SKM-1 (cell line): Measurements from ENCODE around the gene PTPRM.
"Not testable (repeated sequence)": the region's sequence is repeated elsewhere in the genome, so short reads cannot be mapped to it uniquely, and the experiment has no call there.

ENCODE experiments used
- DNase-seq: peaks from one replicate; lab custom pipeline; 2025; ENCODE audit not compliant: unreplicated experiment; lab: John Stamatoyannopoulos, UW

The PTPRM gene

DNA sequence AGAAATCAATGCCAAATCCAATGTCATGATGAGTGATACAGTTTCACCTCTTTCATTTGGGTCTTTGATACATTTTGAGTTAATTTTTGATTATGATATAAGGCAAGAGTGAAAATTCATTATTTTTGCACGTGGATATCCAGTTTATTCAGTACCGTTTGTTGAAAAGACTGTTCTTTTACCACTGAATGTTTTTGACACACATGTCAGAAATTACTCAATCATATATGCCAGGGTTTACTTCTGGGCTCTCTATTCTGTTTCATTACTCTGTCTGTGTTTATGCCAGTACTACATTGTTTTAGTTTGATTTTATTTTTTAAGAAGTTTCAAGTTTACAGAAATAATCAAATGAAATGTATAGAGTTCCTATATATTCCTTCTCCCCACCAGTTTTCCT, 154.4 kb downstream of the PTPRM start:
- no peak for DNase-seq

DNA sequence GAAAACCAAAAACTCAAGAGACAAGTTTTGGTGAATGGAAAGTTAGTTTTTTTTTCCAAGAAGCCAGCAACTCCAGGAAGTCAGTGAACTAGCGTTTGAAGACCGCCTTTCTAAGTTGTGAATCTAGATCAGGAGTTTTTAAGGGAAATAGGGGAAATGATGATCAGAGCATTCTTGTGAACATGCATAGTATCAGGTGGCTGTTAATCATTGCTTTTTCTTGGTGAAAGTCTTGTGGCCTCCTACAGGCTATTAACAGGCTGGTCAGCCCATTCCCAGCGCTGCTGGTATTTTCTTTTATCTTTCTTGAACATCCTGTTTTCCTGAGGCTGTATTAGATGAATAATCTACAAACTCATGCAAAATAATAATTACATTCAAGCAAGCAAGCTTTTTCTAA, 155.8 kb downstream of the PTPRM start:
- DNase-seq = no peak

DNA sequence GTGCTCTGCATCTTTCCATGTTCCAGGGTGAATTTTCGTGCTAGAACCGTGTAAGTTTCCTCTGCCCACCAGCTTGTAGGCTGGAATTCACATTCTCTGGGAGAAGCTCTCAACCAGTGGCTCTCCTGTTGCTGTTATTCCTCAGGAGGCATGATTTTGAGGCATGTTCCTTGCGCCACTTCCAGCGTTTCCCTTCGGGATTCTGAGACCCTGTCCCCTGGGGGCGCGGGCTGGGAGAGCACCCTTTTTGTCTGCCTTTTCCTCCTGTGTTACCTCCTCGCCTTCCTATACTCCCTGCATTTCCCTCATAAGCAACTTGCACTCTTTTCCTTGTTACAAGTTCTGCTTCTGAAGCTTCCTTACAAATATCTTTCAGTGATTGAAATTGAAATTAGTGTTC, 156.4 kb downstream of the PTPRM start:
- no peak for DNase-seq

DNA sequence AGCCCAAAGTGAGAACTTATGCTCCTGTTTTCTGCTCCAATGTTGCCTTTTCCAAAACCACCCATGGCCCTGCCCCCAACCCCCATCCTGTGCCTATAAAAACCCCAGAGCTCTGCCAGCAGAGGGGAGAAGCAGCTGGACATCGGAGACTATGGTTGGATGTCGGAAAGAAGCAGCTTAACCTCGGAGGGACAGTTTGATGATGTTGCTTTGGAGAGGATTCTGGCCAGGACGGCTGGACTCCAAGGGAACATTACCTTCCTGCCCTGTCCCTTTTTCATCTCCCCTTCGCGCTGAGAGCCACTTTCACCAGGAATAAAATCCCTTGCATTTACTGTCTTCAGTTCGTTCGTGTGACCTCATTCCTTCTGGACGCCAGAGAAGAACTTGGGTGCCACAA, 158.4 kb downstream of the PTPRM start:
- no peak for DNase-seq

DNA sequence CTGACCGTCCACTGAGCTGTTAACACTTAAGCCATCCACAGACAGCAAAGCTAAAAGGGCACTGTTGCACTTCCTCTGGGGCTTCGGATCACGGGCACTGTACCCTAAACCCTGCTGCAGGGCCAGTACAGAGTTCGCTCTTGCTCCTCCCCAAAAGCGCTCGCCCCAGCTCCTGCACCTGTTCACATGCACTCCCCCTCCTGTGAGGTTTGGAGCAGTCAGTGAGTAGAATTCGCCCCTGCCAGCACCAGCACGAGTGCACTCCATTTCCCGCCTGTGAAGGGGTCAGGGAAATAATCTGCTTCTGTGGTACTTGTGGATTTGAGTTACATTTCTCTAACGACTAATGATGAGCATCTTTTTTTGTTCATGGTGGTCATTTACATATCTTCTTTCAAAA, 158.8 kb downstream of the PTPRM start:
- no peak for DNase-seq

DNA sequence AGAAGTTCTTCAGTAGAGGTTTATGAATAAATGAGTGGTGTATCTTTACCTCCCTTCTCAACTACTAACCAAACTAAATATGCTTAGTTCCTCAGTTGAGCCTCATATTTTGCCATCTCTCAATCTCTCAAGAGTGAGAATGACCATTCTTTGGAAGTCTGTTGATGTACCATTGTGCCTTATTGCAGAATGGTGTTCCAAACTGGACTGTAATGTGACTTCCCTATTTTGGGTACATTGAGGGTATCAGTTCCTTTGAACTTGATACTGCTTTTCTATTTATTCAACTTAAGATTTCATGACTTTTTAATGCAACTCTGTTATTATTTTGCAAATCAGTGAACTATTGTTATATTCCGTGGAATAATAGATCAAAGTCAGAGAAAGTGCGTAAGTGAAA, 159.4 kb downstream of the PTPRM start:
- no peak for DNase-seq

DNA sequence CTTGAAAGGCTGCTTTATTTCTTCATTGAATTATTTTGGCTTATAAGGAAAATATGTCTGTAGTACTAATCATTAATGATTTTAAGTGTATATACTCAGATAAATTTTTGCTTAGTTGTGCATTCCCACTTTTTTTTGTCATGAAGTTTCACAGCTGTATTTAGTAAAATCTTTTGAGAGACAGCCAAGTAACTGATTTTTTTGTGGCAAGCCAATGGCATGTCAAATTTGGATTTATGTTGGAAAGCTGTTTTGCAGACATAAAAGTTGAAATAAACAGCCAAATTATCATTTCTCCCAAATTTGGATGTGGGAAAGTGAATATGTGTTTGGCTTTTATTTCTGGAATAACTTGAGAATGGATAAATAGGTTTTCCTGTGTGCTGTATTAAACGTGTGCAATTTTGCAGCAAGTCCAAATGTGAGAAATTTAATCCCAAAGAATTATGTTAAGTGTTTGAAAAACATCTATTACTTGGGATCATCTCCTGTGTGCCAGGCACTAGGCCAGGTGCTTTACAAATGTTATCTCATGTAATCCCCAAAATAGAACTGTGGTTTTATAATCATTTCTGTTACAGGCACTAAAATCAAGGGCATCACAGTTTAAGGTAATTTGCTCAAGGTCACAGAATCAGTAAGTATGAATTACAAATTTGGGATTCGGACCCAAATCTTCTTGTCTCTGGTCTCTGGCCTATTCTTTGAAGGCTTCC, 160.4 kb downstream of the PTPRM start:
- no peak for DNase-seq

DNA sequence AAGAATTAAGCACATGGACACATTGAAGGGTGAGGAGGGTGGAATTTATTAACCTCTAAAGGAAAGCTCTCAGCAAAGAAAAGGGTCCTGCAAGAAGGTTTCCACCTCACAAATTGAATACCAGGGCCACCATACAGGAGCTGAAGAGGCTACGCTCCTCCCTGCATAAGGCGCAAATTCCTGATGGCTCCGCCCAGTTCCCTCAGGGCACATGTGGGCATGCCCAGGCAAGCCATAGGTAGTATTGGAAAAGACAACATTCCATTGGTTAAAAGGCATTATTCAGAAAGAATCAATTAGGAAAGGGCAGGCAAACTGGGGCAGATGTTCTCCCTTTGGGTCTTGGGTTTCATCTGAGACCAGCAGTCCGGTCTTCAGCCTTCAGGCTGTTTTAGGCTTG, 161.2 kb downstream of the PTPRM start:
- no peak for DNase-seq

DNA sequence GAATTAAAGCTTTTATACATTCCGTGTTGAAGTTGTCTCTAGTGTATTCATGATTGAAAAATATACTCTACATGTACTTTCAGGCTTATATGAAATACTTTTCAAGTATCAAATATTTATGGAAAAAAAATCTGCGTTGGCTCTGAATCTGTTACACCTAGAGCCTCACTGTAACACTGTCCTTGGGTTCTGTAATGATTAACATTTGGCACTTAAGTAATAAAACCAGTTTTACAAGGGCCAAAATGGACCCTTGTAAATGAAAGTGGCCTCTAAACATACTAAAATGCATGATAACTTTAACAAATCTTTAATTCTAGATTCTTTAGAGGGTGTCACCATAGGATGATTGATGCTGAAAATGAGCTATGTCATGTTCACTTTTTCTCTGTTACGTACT, 162.8 kb downstream of the PTPRM start:
- DNase-seq = no peak

DNA sequence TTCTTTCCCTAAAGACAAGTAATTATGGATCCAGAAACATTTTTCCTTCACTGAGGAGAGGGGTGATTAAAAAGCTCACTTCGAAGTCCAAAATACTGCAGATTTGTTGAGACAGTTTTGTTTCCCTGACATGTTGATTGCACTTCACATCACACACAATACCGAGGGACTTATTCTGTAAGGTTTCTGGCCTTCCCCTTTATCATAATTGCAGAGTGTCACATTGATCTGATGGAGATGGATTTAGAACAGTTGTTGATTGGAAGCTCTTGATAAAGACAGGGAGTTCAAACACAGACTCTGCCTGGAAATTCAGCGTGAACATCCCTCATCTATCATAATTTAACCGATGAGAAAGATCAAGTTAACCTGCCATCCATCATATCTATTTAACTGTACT, 163.6 kb downstream of the PTPRM start:
- no peak for DNase-seq

DNA sequence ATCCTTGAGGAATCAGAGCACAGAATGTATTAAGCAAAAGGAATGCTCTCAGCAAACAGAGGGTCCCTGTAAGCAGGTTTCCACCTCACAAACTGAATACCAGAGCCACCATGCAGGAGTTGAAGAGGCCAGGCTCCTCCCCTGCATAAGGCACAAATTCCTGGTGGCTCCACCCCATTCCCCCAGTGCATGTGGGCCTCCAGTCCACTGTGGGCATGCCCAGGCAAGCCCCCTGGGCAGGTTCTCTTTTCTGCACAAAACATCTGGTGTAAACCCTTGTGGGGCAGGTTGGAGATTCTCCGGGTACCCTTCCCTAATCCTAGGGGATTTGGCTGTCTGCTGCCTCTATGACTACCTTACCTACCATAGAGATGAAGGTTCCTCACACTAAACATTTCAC, 166.5 kb downstream of the PTPRM start:
- DNase-seq = no peak

DNA sequence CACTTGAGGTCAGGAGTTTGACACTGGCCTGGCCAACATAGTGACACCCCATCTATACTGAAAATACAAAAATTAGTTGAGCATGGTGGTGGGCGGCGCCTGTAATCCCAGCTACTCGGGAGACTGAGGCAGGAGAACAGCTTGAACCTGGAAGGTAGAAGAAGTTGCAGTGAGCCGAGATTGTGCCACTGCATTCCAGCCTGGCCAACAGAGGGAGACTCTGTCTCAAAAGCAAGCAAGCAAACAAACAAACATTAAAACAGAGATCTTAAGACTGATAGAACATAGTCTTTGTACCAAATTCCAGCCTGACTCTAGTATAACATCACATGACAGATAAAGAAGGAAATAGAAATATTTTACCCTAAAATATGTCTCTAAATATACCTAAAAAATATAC, 168.1 kb downstream of the PTPRM start:
- no peak for DNase-seq

DNA sequence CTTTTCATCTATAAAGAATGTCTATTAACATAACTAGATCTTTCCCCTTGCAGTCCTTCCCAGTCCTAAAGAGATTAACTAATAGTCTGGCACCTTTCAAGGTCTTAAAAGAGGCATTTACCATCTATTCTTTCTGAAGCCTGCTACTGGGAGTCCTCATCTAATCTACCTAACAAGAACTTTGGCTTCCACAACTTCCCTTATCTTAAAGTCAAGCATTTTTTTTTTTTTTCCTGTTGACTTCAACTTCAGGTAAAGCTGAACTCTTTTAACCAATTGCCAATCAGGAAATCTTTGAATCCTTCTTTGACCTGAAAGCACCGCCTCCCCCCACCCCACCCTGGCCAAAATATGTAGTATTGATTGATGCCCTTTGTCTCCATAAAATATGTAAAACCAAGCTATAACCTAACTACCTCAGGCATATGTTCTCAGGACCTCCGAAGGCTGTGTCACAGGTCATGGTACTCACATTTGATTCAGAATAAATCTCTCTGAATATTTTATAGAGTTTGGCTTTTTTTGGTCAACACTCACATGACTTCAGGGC, 168.6 kb downstream of the PTPRM start:
- no peak for DNase-seq

DNA sequence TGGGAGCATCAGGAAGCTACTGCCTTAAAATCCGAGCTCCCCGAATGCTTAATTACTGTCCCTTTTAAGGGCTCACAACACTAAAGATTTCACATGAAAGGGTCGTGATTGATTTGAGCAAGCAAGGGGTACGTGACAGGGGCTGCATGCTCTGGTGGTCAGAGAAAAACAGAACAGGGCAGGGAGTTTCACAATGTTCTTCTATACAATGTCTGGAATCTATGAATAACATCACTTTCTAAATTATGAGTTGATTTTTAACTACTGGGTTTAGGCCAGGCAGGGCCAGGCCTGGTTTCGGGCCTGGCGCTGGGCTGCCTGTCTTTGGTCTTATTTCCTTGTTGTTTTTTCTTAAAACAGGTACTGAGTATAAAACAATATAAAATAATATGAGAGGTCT, 169.4 kb downstream of the PTPRM start:
- not testable (repeated sequence) for DNase-seq

DNA sequence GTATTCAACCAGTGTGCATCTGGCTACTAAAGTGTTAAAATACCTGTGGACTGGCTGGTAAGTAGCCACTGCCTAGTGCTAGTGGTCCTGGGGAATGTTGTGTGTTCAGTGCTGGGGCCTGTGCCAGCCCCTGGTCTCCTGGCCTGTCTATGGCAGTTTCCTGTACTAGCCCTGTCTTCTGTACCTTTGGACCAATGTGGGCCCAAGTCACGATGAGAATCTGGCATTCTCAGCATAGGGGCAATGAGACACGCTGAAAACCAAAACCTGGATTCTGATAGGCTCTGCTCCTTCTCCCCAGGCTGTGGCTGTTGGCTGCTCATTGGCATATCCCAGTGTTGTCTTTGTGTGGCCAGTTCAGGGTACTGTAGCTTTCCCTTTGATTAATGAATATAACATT, 170.4 kb downstream of the PTPRM start:
- DNase-seq = no peak

DNA sequence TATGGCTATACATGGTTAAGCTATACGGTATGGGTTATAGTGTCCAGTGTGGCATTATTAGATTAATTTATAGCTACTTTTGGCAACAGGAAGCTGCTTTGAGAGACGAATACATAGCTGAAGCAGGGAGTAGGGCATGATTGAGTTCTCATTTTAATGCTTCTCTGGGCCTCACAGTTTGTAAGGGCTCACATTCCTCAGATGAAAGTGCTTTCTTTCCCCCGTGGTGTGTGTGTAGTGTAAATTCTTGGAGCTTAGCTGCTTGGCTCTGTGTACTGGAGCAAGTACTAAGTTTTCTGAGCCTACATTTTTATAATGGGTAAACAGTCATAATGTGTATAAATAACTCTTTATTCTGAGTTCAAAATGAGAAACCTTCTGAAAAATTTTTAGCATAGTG, 173.7 kb downstream of the PTPRM start:
- DNase-seq = no peak

DNA sequence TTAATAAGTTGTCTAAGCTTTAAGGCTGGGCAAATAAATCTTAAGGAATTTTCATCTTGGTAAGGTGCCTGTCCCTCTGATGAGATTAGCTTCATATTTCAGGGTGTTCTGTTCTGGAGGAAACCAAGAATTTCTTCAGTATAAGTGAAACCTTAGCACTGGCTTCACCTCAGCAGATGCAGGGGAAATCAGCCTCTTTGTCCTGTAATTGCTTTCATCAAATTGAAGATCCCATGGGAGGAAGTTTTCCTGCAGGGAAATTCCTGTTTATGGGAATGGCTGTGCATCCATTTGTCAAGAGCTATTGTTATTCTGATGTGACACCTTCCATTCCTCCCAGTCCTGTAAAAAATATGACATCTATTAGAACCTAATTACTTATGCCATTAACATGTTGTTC, 174.5 kb downstream of the PTPRM start:
- DNase-seq = no peak

DNA sequence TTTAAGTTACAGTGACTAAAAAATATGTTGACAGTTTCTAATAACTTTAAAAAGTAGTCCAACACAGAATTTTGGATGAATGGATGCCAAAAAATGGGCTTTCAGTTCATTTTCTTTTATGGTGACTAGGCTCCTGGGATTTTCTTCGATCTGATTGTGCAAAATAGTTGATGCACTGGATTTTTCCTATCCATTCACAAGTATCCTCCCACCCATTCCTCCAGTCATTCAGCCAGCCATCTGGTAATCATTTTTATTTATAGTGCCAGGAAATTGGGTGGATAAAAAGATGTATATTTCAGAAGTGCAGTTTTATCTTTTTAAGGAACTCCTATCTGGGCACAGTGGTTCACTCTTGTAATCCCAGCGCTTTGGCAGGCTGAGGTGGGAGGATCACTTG, 175.1 kb downstream of the PTPRM start:
- DNase-seq = no peak

DNA sequence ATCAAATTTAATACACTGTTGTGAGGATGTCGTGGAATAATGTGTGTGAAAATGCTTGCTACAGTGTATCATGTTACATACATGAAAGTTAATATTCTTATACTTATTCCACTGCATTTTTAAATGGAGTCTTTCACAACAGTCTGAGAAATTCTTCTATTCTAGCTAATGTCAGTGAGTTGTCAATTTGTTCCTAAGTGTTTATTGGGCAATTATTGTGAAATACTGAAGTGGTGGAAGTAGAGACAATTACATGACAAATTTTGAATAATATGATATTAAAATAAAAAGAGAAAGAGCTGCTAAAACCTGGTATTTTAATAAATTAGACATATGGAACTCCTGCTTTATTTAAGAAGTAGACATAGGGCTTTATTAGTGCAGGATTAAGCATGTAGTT, 176.1 kb downstream of the PTPRM start:
- DNase-seq = no peak

DNA sequence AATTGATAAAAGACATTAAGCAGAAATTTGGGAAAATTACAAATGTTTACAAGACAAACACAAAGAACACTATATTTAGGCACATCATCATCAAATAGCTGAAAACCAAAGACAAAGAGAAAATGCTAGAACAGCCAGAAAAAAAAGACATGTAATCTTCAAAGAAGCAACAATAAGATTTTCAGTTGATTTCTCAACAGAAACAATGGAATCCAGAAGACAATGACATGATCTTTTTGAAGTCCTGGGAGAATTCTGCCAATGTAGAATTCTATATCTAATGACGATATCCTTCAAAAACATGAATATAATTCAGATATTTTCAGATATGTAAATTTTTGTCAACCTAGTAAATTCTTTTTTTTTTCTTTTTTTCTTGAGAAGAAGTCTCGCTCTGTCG, 179.0 kb downstream of the PTPRM start:
- DNase-seq = no peak

DNA sequence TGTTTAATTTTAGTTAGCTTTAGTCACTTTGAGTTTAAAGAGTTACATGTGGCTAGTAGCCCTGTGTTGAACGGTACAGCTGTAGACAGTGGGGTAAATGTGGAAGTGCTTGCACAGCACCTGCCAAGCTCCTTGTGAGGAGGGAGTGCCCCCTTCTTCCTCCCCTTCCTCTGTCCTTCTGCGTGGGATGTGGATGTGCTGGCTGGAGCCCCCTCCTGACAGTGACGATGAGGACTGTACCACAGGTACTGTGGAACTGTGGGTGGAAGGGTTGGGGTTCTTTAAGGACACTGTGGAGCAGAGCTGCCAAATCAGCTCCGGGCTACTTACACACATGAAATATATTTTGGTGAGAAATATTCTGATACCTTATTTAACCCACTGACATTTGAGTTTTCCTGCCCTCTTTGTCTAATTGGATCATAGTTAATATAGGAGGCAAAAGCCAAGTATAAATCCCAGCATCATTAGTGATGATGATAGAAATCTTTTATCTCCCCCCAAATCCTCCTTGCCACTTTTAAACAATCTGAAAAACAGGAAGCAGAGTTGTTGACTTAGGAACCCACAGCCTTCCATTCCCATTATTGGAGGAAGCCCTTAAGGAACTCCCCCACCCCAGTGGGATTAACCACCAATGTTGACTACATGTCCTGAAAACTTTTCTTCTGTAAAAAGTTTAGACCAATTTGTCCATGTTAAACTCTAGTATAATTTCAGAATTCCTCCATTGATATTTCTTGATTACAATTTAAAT, 181.3 kb downstream of the PTPRM start:
- DNase-seq = no peak

DNA sequence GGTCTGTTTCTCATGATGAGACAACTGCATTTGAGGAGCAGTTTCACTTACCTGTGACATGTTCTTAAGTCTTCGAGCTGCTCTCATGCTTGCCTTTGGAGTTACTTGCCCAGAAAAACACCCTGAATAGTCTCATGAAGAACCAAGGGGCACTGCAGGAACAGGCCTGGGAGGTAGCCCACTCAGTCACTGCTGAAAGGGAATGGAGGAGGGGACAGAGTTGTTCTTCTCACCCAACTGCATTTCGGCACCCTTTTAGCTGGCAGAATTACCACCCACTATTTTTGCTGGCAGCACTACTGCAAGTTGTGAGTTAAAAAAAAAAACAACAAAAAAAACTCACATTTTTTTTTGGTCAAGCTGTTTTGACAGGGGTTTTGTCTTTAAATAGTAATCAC, 181.9 kb downstream of the PTPRM start:
- DNase-seq = no peak
